Mesodermal cell (in vitro differentiated cells): ENCODE data around the gene CHTOP.
A peak's percentile ranks its signal among the peaks of the same experiment; 100 is the strongest.
"Not testable (repeated sequence)": the region's sequence is repeated elsewhere in the genome, so short reads cannot be mapped to it uniquely, and the experiment has no call there.

ENCODE experiments used
- H3K27ac ChIP-seq: 2 replicates; pipeline ENCODE4 v1.7.0; 2013; ENCODE audit warnings: mild to moderate bottlenecking, low read depth, low read length, moderate library complexity; ENCODE audit not compliant: severe bottlenecking
- H3K36me3 ChIP-seq: 2 replicates; pipeline ENCODE4 v1.7.1; 2013; ENCODE audit warnings: mild to moderate bottlenecking, low read length, moderate library complexity; ENCODE audit not compliant: control insufficient read depth, insufficient read depth
- H3K4me1 ChIP-seq: one replicate; pipeline ENCODE4 v1.7.1; 2013; ENCODE audit warnings: mild to moderate bottlenecking, low read length; ENCODE audit not compliant: insufficient read depth, control insufficient read depth, poor library complexity, severe bottlenecking
- H3K4me3 ChIP-seq: 2 replicates; pipeline ENCODE4 v1.7.0; 2013; ENCODE audit warnings: low read length, control low read depth, mild to moderate bottlenecking; ENCODE audit not compliant: insufficient read depth, poor library complexity, severe bottlenecking; ENCODE audit errors: extremely low read depth
- H3K9me3 ChIP-seq: 2 replicates; pipeline ENCODE4 v1.7.1; 2013; ENCODE audit warnings: mild to moderate bottlenecking, low read length, moderate library complexity; ENCODE audit not compliant: control insufficient read depth
- WGBS, 2 experiments: methylation state at CpG; one replicate each; pipeline ENCODE4 v1.1.5; 2013; ENCODE audit warnings: missing lambda C conversion rate in 2 of 2; ENCODE audit not compliant: insufficient coverage in 2 of 2; 5-methylcytosine and 5-hydroxymethylcytosine counted together

CHTOP gene

DNA sequence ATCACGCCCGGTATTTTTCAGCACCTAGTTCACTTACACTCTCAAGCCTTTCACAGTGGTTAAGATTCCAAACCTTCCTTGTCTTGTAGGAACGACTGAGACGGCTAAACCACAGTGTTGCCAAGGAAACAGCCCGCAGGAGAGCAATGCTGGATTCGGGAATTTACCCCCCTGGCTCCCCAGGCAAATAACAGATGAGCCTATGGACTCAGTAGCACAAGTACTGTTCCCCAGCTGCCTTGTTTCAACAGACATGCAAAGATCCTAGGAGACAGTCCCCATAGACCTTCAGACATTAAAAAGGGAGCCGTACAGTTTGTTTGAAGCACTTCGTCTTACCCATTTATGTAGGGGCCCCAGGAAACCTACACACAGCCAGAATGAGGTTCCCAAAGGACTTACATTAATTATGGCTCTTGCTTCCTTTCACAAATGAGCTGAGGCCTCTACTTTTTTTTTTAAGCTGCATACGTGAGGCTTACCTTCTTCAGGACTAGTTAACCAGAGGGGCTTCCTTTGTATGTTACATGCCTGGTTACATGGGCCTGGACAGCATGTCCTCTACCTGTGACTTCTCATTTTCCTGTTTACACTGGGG, 27.3 kb downstream of the CHTOP start:
- WGBS, 2 experiments: 83 to 92% methylated on average over 5 to 7 of the region's 9 CpGs
- Histone ChIP-seq H3K4me1 (peaks cover 8% of the 10 kb centered on the region), H3K9me3 (no peaks in the 10 kb centered on the region), H3K36me3 (peaks cover 56% of the 10 kb centered on the region), H3K4me3 (no peak overlapping the region), H3K27ac (peak overlapping the region; percentile 62)

DNA sequence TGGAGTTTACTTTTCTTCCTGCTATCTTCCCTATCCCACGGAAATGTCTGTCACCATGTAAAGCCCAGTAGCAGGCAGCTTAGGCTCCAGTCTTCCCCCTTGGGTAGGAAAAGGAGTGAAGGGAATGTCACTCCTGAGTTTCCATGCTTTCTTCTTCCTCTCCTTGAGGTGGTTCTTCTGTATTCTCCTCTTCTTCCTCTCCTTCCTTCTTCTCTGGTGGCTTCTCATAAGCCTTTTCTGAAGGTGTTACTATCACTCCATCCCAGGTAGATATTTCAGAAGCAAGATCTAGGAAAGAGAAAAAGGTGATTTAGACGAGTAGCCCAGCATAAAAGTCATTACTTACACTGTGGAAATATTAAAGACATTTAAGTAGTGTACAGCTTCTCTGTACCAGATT, 28.4 kb downstream of the CHTOP start:
- Histone ChIP-seq H3K4me3 (no peak overlapping the region), H3K27ac (no peak overlapping the region), H3K36me3 (peaks cover 66% of the 10 kb centered on the region), H3K9me3 (no peaks in the 10 kb centered on the region), H3K4me1 (peaks cover 8% of the 10 kb centered on the region)
- WGBS, 2 experiments: no CpG with 5 or more reads among the region's 2 CpGs

DNA sequence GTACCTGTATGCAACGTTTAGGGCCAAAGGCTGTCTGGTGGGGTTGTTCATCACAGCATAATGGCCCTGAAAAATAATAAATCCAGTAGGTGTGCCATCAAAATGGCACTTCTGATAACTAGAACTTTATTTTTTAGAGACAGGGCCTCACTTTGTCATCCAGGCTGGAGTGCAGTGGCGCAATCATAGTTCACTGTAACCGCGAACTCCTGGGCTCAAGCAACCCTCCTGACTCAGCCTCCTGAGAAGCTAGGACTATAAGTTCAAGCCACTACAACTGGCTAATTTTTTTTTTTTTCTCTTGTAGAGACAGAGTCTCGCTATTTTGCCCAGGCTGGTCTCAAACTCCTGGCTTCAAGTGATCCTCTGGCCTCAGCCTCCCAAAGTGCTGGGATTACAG, 29.3 kb downstream of the CHTOP start:
- H3K9me3 ChIP-seq: no peaks in the 10 kb centered on the region
- H3K36me3 ChIP-seq: peaks cover 76% of the 10 kb centered on the region
- H3K4me1 ChIP-seq: peaks cover 8% of the 10 kb centered on the region
- WGBS, 2 experiments: 90 to 96% methylated on average over 5 of the region's 5 CpGs
- H3K27ac ChIP-seq: no peak overlapping the region
- no peak overlapping the region for H3K4me3 ChIP-seq

DNA sequence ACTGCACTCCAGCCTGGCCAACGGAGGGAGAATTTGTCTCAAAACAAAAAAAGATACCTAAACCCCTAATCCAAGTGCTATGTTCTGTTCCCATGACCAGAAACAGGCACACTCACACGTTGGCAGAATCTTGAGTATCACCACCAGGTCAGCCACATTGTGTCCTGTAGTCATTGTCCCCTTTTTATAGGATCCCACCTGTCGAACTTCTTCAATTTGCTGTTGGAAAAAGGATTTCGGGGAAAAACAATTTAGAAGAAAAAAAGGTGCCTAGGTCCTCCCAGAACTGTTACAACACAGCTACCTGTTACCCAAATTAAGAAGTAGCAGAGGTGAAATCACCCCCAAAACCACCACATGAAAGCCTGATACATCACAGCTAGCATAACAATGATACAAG, 33.6 kb downstream of the CHTOP start:
- Histone ChIP-seq H3K9me3 (no peaks in the 10 kb centered on the region), H3K4me1 (peaks cover 12% of the 10 kb centered on the region), H3K27ac (no peak overlapping the region), H3K36me3 (peaks cover 77% of the 10 kb centered on the region), H3K4me3 (no peak overlapping the region)
- WGBS, 2 experiments: 96 to 100% methylated on average over 2 of the region's 4 CpGs

DNA sequence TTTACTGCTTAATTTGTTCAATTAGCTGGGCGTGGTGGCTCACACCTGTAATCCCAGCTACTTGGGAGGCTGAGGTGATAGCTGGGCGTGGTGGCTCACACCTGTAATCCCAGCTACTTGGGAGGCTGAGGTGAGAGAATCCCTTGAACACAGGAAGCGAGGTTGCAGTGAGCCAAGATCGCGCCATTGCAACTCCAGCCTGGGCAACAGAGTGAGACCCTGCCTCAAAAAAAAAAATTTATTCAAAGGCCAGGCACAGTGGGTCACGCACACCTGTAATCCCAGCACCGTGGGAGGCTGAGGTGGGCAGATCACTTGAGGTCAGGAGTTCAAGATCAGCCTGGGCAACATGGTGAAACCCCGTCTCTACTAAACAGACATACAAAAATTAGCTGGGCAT, 34.8 kb downstream of the CHTOP start:
- H3K4me3 ChIP-seq, H3K9me3 ChIP-seq, H3K27ac ChIP-seq, H3K4me1 ChIP-seq: not testable (repeated sequence)
- 94 to 98% methylated on average over 6 to 7 of the region's 8 CpGs for WGBS, 2 experiments
- H3K36me3 ChIP-seq: peaks cover 65% of the 10 kb centered on the region

DNA sequence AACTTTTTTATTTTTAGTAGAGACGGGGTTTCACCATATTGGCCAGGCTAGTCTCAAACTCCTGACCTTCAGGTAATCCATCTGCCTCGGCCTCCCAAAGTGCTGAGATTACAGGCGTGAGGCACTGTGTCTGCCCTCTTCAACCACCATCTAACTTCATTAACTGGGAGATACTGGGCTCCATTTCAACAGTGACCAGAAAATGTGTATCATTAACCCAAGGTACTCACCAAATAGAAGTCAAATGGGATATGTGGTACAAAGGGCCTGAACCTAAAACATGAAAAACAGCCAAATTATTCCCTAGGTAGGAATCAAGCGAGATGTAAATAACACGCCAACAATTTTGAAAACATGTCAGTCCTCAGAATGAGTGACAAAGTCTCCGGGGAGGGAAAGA, 35.7 kb downstream of the CHTOP start:
- peaks cover 10% of the 10 kb centered on the region for H3K4me1 ChIP-seq
- peak overlapping the region; percentile 100 for H3K4me3 ChIP-seq
- WGBS, 2 experiments: 91 to 92% methylated on average over 6 of the region's 6 CpGs
- peaks cover 55% of the 10 kb centered on the region for H3K36me3 ChIP-seq
- H3K27ac ChIP-seq: no peak overlapping the region
- H3K9me3 ChIP-seq: no peaks in the 10 kb centered on the region

DNA sequence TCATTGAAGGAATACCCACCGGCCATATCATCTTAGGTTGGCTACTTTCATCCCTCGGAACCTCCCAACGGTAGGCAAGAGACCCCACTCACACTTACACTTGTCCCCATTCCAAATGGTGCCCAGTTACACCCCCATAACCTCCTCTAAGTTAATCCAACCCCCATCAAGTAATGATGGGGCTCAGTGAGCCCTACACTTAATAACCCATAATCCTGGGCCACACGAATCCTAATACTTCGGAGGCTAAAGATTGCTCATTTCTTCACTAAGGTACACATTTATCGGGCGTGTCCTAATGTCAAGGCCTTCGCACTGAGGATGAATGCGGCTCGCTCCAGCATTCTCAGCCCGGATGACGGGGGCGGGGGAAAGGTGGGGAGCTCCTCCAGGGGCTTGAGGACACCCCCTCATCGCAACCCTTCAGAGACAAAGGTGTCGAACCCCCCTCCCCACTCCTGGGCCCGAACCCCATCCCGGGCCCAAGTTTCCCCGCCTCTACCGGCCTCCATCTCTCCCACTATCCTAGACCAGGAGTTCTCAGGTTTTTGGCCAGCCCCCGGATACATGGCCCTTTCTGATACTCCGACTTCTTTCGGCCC, 36.5 kb downstream of the CHTOP start:
- Histone ChIP-seq H3K27ac (peak overlapping the region; percentile 86), H3K4me1 (peaks cover 10% of the 10 kb centered on the region), H3K9me3 (no peaks in the 10 kb centered on the region), H3K4me3 (peak overlapping the region; percentile 100), H3K36me3 (peaks cover 48% of the 10 kb centered on the region)
- WGBS, 2 experiments: 2% methylated on average over 18 to 21 of the region's 22 CpGs

DNA sequence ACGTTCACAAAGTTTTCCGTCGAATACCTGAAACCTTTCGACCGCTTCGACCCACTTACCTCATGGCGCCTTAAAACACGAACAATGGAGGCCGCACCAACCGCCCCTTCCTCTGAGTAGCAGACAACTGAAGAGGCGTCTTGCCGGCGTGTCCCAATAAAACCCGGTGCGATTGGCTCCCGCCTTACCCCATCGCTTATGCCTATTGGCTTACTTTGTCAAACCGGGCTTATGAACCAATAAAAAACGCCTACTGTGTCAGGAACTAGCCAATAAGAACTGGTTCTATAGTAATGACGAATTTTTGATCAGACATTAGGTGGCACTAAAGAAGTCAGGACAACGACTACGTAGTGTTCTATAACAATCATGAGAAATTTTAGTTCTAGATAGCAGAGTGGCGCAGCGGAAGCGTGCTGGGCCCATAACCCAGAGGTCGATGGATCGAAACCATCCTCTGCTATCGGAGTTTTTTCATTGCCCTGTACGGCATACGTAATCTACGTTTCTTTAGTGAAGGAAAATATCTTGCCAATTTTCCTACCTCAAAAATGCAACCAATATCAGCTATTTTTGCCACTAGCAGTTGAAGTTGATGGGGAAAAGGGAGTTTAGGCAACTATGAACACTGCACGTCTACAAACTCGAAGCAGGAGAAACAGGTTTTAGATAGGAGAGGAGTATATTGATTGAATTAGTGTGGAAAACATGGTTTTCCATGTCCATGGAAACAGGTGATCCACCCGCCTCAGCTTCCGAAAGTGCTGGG, 37.2 kb downstream of the CHTOP start, which contains the start of gene ILF2:
Gene ILF2, minus strand, starts transcription at position 135 of the 769 bp plus-strand sequence. Its CDS starts 71 bp downstream, at position 64.
- Histone ChIP-seq H3K9me3 (no peaks in the 10 kb centered on the region), H3K27ac (peak within 1 kb of the TSS; percentile 86), H3K4me1 (peaks cover 10% of the 10 kb centered on the region), H3K36me3 (peaks cover 41% of the 10 kb centered on the region), H3K4me3 (peak within 1 kb of the TSS; percentile 100)
- WGBS, 2 experiments: 0 to 1% methylated on average over 28 to 33 of the region's 35 CpGs

DNA sequence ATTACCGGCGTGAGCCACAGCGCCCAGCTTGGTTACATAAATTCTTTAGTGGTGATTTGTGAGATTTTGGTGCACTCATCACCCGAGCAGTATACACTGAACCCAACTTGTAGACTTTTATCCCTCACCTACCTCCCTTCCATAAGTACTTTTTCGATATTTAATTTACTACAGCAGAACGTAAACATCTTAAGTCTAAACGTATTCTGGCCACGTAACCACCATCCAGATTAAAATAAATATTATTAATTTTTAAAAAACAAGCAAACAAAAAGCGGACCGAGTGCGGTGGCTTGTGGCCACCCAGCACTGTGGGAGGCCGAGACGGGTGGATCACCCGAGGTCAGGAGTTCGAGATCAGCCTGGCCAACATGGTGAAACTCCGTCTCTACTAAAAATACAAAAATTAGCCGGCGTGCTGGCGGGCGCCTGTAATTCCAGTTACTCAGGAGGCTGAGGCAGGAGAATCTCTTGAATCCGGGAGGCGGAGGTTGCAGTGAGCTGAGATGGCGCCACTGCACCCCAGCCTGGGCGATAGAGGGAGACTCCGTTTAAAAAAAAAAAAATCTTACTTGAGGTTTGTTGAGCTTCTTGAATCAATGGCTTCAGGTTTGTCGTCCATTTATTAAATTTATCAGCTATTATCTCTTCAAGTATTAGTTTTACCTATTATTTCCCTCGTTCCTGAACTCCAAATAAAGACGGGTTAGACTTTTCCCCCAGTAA, 37.9 kb downstream of the CHTOP start:
- peaks cover 33% of the 10 kb centered on the region for H3K36me3 ChIP-seq
- H3K4me3 ChIP-seq: peak overlapping the region; percentile 50
- not testable (repeated sequence) for H3K9me3 ChIP-seq, H3K4me1 ChIP-seq
- 44 to 53% methylated on average over 13 to 20 of the region's 28 CpGs for WGBS, 2 experiments
- peak overlapping the region; percentile 83 for H3K27ac ChIP-seq

DNA sequence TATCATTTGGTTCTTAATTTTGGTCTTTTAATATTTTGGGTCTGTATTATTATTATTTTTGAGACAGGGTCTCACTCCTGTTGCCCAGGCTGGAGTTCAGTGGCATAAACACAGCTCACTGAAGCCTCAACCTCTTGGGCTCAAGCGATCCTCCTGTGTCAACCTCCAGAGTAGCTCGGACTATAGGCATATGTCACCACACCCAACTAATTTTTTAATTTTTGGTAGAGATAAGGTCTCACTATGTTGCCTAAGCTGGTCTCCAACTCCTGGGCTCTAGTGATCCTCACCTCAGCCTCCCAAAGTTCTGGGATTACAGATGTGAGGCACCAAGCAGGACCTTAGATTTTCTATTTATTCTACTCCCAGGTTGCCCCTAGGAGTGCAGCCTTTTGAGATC, 39.6 kb downstream of the CHTOP start:
- H3K36me3 ChIP-seq: peaks cover 16% of the 10 kb centered on the region
- no peak overlapping the region for H3K27ac ChIP-seq
- WGBS, 2 experiments: no CpG with 5 or more reads among the region's 2 CpGs
- peaks cover 7% of the 10 kb centered on the region for H3K4me1 ChIP-seq
- H3K4me3 ChIP-seq: no peak overlapping the region
- H3K9me3 ChIP-seq: no peaks in the 10 kb centered on the region
